ENCODE data around the gene UCHL5. TPM values are rescaled to one million over a fixed set of nuclear protein-coding genes. Genes with fewer than 3 reads are reported as not detected.

Gene UCHL5
- 27.9 and 57.9 TPM in 2 replicates for total RNA-seq (2014; rRNA removed; shearing (Covaris generic); ENCODE audit: low replicate concordance)

DNA sequence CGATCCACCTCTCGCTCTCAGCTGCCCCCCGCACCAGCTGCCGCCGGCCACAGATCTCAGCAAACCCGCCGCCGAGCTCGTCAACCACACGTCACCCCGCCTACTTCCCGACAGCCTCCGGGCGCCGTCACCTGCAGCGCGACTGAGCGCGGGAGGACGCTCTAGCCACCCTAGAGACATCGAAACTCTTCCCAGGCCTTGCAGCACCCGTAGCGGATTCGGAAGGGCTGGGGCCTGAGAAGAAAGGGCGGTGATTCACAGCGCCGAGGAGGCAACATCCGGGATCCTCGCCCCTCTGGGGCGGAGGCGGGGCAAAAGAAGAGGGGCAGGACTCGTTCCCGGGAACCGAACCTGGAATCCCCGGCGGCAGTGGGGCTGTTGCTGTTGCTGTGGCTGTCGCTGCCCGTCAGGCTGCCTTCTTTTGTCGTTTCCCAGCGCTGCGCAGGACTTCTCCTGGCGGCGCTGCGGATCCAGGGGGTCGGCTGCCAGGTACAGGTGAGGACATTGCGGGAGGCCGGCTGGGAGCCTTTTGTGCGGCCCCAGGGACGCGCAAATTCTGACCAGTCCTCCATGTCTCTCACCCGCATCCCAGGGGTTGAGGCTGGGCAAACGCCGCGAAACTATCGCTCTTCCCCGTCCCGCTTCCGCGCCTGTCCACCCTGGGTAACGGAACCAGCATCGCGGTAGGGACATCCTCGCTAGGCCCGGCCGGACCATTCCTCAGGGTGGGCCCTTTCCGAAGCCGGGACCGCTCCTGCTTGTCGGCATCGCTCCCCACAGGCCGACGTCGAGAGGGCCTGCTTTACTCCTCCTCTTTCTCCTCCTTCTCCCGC, at the start of gene UCHL5, which contains the start of gene RO60:
UCHL5 (minus strand) TSS at position 79 of the 833 bp plus-strand sequence. CDS start 100 bp downstream, outside the sequence.
RO60 (plus strand) TSS at position 331 of the 833 bp plus-strand sequence. CDS start 9,443 bp downstream, outside the sequence.
- in situ Hi-C loops (cut with HindIII; ENCODE audit: low pct_unique_long_range_greater_than_20kb, low sequenced_read_pairs), result no loop called here
- peak; percentile 98 for DNase-seq (ENCODE audit: low read depth)

- DNase-seq (ENCODE audit: low read depth), result no peak
- in situ Hi-C loops (cut with HindIII; ENCODE audit: low pct_unique_long_range_greater_than_20kb, low sequenced_read_pairs), result no loop called here
These were observed 49.3 kb upstream of the UCHL5 start for GRCh38 chr1:193108471-193108870.

GRCh38 chr1:193105821-193106177, 46.6 kb upstream of the UCHL5 start:
- DNase-seq (ENCODE audit: low read depth), result no peak
- in situ Hi-C loops (cut with HindIII; ENCODE audit: low pct_unique_long_range_greater_than_20kb, low sequenced_read_pairs), result no loop called here

DNA sequence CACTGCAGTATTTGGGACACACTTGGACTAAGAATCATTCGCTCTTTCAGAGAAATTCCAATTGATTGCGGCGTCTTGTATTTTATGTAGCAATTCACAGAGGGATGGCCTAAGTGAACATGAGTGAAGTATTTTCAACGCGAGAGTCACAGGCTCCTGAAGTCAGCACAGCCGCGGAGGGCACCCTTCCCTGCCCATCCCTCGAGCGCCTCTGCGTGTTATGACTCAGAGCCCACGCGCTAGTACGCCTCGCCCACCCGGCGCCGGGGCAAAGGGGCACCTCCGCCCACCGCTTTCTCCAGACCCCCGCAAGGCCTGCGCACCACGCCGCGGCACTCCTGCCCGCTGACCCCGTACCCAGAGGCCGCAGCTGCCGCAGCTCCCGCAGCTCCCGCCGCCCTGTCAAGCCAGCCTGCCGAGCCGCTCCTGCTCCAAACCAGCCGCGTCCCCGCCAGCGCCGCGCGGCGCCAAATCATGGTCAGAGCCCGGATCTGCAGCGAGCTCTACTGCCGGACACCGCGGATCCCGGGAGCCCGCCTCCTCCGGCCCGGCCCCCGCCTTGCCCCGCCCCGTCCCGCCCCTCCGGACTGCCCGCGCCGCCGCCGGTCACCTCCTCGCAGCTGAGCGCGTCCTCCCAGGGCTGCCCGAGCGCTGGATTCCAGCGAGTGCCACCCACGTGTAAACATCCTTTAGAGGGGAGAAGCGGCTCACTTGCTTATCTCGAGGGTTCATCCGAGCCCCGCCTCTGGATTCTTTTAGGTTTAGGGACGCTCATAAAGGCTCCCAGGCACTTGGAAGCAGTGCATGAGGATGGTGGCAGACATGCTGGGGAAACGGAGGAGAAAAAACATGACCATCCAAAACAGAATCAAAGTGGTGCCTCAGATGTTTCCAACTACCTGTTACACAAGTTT, 46.0 kb upstream of the UCHL5 start, which contains the start of gene GLRX2:
GLRX2 (minus strand) TSS at position 508 of the 914 bp plus-strand sequence; CDS start at position 476, 32 bp downstream.
- in situ Hi-C loops (cut with HindIII; ENCODE audit: low pct_unique_long_range_greater_than_20kb, low sequenced_read_pairs), result no loop called here
- DNase-seq (ENCODE audit: low read depth), result peak; percentile 83

DNA sequence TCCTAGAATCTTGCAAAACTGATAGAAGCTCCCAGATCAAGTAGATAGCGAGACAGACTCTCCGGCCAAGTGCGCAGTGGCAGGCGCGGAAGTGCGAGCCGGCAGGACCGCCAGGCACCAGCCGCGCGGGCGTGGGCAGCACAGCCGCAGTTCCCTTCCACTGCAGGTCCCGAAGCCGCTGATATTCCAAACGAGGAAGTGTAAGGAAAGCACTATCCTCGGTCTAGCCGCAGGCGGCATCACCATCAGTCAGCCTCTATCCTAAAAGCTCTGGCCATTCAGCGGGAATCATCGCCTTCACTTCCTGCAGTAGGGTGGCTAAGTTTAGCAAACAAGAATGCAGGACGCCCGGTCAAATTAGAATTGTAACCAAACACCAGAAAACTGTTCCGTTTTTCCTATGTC, 45.3 kb upstream of the UCHL5 start:
- DNase-seq (ENCODE audit: low read depth), result no peak
- in situ Hi-C loops (cut with HindIII; ENCODE audit: low pct_unique_long_range_greater_than_20kb, low sequenced_read_pairs), result no loop called here

DNA sequence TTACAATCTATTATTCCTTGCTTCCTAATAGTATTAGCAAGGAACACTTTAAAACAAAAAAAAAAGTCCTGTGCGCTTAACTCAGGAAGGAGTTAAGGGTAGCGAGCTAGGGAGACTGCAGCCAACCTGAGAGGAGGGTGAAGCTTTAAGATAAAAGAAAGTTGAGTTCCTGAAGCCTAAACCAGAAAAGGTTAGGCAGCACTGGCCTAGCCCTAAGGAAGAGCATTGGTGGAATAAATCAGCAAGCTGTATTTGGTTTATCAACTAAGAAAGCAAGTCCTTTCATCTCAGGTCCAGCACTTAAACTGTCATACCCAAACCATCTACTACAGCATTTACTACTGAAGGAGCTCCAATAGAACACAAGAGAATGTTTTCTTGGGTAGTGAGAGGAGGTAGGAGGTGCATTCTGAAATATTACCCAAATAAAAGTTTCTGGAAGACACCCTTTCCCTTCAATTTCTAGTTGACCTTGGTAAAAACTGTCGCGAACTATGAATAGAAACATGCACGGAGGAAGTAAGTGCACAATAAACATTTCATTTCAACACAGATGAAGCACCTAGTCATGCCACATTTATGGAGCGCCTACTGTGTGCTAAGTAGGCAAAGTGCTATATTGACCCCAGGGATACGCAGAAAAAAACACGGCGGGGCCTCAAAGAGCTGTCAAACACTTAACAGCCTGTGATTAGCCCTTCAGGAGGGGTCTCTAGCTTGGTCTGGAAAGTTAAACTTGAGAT, 44.8 kb upstream of the UCHL5 start:
- peak; percentile 10 for DNase-seq (ENCODE audit: low read depth)

DNA sequence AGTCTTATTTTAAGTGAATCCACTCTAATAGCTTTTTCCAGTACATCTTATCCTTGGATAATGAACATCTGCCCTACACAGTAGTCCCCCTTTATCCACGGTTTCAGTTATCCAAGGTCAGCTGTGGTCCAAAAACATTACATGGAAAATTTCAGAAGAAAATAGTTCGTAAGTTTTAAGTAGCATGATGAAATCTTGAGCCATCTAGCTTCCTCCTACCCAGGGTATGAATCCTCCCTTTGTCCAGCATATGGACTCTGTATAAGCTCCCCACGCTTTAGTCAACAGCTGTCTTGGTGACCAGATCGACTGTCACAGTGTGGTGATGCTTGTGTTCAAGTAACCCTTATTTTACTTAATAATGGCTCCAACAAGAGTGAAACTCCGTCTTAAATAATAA, 43.5 kb upstream of the UCHL5 start:
- no peak for DNase-seq (ENCODE audit: low read depth)
- in situ Hi-C loops (cut with HindIII; ENCODE audit: low pct_unique_long_range_greater_than_20kb, low sequenced_read_pairs), result no loop called here

More for the DNA sequence above, 44.8 kb upstream of the UCHL5 start:
- in situ Hi-C loops (cut with HindIII; ENCODE audit: low pct_unique_long_range_greater_than_20kb, low sequenced_read_pairs), result no loop called here

DNA sequence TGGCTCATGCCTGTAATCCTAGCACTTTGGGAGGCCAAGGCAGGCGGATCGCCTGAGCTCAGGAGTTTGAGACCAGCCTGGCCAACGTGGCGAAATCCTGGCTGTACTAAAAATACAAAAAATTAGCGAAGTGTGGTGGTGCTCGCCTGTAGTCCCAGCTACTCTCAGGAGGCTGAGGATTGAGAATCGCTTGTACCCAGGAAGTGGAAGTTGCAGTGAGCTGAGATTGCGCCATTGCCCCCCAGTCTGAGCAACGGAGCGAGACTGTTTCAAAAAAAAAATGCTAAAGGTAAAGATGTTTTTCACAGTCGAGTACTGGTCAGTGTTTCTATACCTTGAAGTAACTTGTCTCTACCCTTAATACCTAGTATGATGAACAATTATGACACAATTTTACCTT, 35.0 kb upstream of the UCHL5 start:
- in situ Hi-C loops (cut with HindIII; ENCODE audit: low pct_unique_long_range_greater_than_20kb, low sequenced_read_pairs), result no loop called here
- no peak for DNase-seq (ENCODE audit: low read depth)

DNA sequence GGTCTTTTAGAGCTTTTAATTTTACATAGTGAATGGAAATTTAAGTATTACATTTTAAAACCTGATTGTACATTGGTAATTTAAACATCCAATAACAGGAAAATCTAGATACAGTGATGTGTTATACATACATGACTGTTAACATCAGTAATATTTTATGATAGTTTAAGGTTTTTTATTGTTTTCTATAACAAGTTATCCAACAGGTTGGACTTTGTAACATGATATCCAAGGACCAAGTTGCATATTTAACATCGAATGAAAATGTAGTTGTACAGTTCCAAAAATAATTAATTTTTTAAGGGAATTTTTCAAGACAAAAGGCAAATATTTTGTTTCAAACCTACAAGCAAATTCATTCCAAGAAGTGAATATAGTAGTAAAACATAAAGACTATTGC, 31.7 kb upstream of the UCHL5 start:
- DNase-seq (ENCODE audit: low read depth), result no peak
- in situ Hi-C loops (cut with HindIII; ENCODE audit: low pct_unique_long_range_greater_than_20kb, low sequenced_read_pairs), result no loop called here

DNA sequence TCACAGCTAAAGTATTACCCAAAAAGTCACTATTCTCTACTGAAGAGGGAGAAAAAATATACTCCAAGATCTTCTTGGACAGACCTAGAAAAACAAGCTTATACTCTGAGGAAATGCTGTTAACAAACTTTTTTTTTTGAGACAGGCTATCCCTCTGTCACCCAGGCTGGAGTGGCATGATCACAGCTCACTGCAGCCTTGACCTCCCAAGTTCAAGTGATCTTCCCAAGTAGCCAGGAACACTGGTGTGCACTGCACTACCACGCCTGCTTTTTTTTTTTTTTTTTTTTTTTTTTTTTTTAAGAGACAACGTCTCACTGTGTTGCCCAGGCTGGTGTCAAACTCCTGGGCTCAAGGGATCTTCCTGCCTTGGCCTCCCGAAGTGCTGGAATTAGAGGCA, 28.7 kb upstream of the UCHL5 start:
- no peak for DNase-seq (ENCODE audit: low read depth)
- in situ Hi-C loops (cut with HindIII; ENCODE audit: low pct_unique_long_range_greater_than_20kb, low sequenced_read_pairs), result no loop called here

GRCh38 chr1:193086342-193086741, 27.2 kb upstream of the UCHL5 start:
- DNase-seq (ENCODE audit: low read depth), result no peak
- in situ Hi-C loops (cut with HindIII; ENCODE audit: low pct_unique_long_range_greater_than_20kb, low sequenced_read_pairs), result no loop called here

GRCh38 chr1:193085263-193085662, 26.1 kb upstream of the UCHL5 start:
- no peak for DNase-seq (ENCODE audit: low read depth)
- in situ Hi-C loops (cut with HindIII; ENCODE audit: low pct_unique_long_range_greater_than_20kb, low sequenced_read_pairs), result no loop called here

- in situ Hi-C loops (cut with HindIII; ENCODE audit: low pct_unique_long_range_greater_than_20kb, low sequenced_read_pairs), result no loop called here
- DNase-seq (ENCODE audit: low read depth), result no peak
These were observed 24.4 kb upstream of the UCHL5 start for GRCh38 chr1:193083365-193084088.

DNA sequence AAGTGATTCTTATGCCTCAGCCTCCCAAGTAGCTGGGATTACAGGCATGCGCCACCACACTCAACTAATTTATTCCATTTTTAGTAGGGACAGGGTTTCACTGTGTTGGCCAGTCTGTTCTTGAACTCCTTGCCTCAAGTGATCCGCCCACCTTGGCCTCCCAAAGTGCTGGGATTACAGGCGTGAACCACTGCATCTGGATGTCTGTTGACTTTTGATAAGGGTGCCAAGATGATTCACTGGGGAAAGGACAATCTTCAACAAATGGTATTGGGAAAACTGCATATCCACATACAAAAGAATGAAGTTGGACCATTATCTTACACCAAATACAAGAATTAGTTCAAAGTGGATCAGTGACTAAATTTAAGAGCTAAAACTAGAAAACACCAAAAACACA, 20.0 kb upstream of the UCHL5 start:
- in situ Hi-C loops (cut with HindIII; ENCODE audit: low pct_unique_long_range_greater_than_20kb, low sequenced_read_pairs), result no loop called here
- no peak for DNase-seq (ENCODE audit: low read depth)

DNA sequence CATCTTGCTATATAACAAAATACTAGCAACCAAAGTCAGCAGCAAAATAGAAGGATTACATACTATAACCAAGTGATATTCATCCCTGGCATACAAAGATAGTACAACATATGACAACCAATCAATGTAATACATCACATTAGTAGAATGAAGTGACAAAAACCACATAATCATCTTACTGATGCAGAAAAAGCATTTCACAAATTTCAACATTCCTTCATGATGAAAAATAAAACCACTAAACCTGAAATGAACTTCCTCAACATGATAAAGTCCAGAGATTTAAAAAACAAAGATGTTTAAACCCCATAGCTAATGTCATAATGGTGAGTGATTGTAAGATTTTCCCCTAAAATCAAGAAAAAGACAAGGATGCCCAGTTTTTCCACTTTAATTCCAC, 18.8 kb upstream of the UCHL5 start:
- no peak for DNase-seq (ENCODE audit: low read depth)
- in situ Hi-C loops (cut with HindIII; ENCODE audit: low pct_unique_long_range_greater_than_20kb, low sequenced_read_pairs), result no loop called here

DNA sequence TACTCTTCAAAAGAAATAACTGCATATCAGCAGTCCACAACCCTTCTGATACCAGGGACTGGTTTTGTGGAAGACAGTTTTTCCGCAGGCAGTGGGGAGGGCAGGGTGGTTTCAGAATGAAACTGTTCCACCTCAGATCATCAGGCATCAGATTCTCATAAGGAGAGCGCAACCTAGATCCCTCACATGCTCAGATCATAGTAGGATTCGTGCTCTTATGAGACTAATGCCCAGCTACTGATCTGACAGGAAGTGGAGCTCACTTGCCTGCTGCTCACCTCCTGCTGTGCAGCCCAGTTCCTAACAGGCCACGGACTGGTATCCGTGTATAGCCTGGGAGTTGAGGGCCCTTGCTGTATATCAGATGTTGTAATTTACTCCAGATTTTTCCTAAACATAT, 11.8 kb upstream of the UCHL5 start:
- in situ Hi-C loops (cut with HindIII; ENCODE audit: low pct_unique_long_range_greater_than_20kb, low sequenced_read_pairs), result no loop called here
- no peak for DNase-seq (ENCODE audit: low read depth)

GRCh38 chr1:193070386-193070753, 11.2 kb upstream of the UCHL5 start:
- DNase-seq (ENCODE audit: low read depth), result no peak
- in situ Hi-C loops (cut with HindIII; ENCODE audit: low pct_unique_long_range_greater_than_20kb, low sequenced_read_pairs), result no loop called here
